ENCODE measurements around the gene TOMM40. TPM values are rescaled to one million over a fixed set of nuclear protein-coding genes. Genes with fewer than 3 reads are reported as not detected.

The TOMM40 gene
- total and polyA plus RNA-seq, 8 donors = 12.8 to 28.8 (median 17.8) TPM

- no peak overlapping the region for H3K4me3 ChIP-seq
- peaks cover 0 to 3% (median 0%) of the 10 kb centered on the region in 3 donors for H3K4me1 ChIP-seq
- no peaks in the 10 kb centered on the region for H3K9me3 ChIP-seq
- no peaks in the 10 kb centered on the region for H3K27me3 ChIP-seq
- no peak overlapping the region for H3K27ac ChIP-seq
- TF ChIP-seq, protein P1, sequence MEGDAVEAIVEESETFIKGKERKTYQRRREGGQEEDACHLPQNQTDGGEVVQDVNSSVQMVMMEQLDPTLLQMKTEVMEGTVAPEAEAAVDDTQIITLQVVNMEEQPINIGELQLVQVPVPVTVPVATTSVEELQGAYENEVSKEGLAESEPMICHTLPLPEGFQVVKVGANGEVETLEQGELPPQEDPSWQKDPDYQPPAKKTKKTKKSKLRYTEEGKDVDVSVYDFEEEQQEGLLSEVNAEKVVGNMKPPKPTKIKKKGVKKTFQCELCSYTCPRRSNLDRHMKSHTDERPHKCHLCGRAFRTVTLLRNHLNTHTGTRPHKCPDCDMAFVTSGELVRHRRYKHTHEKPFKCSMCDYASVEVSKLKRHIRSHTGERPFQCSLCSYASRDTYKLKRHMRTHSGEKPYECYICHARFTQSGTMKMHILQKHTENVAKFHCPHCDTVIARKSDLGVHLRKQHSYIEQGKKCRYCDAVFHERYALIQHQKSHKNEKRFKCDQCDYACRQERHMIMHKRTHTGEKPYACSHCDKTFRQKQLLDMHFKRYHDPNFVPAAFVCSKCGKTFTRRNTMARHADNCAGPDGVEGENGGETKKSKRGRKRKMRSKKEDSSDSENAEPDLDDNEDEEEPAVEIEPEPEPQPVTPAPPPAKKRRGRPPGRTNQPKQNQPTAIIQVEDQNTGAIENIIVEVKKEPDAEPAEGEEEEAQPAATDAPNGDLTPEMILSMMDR (IDR thresholded peaks at IDR 0.05) = no peak
- DNase-seq (peak in 1 of 6 donors; percentile 49), FAIRE-seq (no peak), ATAC-seq (no peak)
- 91% methylated on average over 14 of the region's 14 CpGs for WGBS, 2 donors
- intact Hi-C loops (cut with DNase I) = no loop called here
- H3K36me3 ChIP-seq = peaks cover 0 to 29% (median 6%) of the 10 kb centered on the region in 3 donors
Measured at GRCh38 chr19:44871809-44872208, 19.2 kb upstream of the TOMM40 start.

DNA sequence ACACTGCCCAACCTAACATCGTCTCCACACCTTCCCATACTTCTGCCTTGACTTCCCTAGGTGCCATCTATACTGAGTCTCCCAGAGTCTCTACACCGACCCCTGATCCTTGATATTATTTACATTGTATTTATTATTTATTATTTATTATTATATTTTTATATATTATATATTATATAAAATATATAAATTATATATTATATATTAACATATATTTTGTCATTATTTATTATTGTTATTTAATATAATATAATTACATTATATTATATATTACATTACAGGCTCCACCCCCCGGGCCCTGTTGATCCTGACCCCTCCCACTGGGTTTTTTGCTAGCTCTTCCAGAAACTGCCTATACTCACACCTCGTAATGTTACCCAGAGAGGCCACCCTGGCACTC is 18.4 kb upstream of the TOMM40 start:
- intact Hi-C loops (cut with DNase I) = no loop called here
- Histone ChIP-seq H3K4me1 (peaks cover 0 to 3% (median 0%) of the 10 kb centered on the region in 3 donors), H3K27me3 (no peaks in the 10 kb centered on the region), H3K9me3 (no peaks in the 10 kb centered on the region), H3K36me3 (peaks cover 0 to 23% (median 6%) of the 10 kb centered on the region in 3 donors), H3K4me3 (no peak overlapping the region), H3K27ac (no peak overlapping the region)
- WGBS, 2 donors = 78 to 86% methylated on average over 4 of the region's 4 CpGs
- TF ChIP-seq, protein P1 (IDR thresholded peaks at IDR 0.05) = no peak
- no peak for ATAC-seq
- FAIRE-seq = peak; percentile 57
- peak in 1 of 6 donors; percentile 2 for DNase-seq

GRCh38 chr19:44874317-44874716 is 16.7 kb upstream of the TOMM40 start:
- Histone ChIP-seq H3K27ac (no peak overlapping the region), H3K4me3 (no peak overlapping the region), H3K9me3 (no peaks in the 10 kb centered on the region), H3K4me1 (peaks cover 0 to 3% (median 0%) of the 10 kb centered on the region in 3 donors), H3K27me3 (no peaks in the 10 kb centered on the region), H3K36me3 (peaks cover 0 to 23% (median 6%) of the 10 kb centered on the region in 3 donors)
- TF ChIP-seq, protein P1 (IDR thresholded peaks at IDR 0.05) = no peak
- ATAC-seq (no peak), FAIRE-seq (no peak), DNase-seq (peak in 1 of 6 donors; percentile 60)
- intact Hi-C loops (cut with DNase I) = no loop called here
- 92 to 97% methylated on average over 16 of the region's 16 CpGs for WGBS, 2 donors

- H3K4me1 ChIP-seq = no peaks in the 10 kb centered on the region
- WGBS, 2 donors = 50% methylated on average over 22 of the region's 22 CpGs
- no peaks in the 10 kb centered on the region for H3K9me3 ChIP-seq
- DNase-seq (peak in 2 of 6 donors; percentile 48 to 66), FAIRE-seq (no peak), ATAC-seq (peak; percentile 34 to 85 (median 58))
- no peak overlapping the region for H3K4me3 ChIP-seq
- H3K27ac ChIP-seq = peak overlapping the region in 1 of 4 donors; percentile 12
- peaks cover 0 to 23% (median 6%) of the 10 kb centered on the region in 3 donors for H3K36me3 ChIP-seq
- intact Hi-C loops (cut with DNase I) = no loop called here
- TF ChIP-seq, protein P1 (IDR thresholded peaks at IDR 0.05) = no peak
- no peaks in the 10 kb centered on the region for H3K27me3 ChIP-seq
Measured at GRCh38 chr19:44875666-44876451, 15.2 kb upstream of the TOMM40 start.
